HEK293 (cell line): Measurements from ENCODE around the gene SNX19.

Source experiments
- GFI1B ChIP-seq: fragments of 450-650 bp; formaldehyde crosslinking; IDR thresholded peaks from 2 replicates; pipeline ENCODE4 v1.5.1; 2016; ENCODE audit warnings: missing biosample characterization, missing genetic modification characterization
- TRIM28 ChIP-seq: IDR thresholded peaks from 2 replicates; pipeline ENCODE4 v1.6.1; 2011; ENCODE audit warnings: low read length, control low read depth, borderline replicate concordance
- ZBTB20 ChIP-seq: fragments of 450-650 bp; formaldehyde crosslinking; IDR thresholded peaks from 2 replicates; pipeline ENCODE4 v1.5.1; 2016; ENCODE audit warnings: missing biosample characterization, missing genetic modification characterization
- ZBTB8A ChIP-seq: fragments of 450-650 bp; formaldehyde crosslinking; IDR thresholded peaks from 2 replicates; pipeline ENCODE4 v1.5.1; 2016; ENCODE audit warnings: missing biosample characterization, missing genetic modification characterization
- ZNF10 ChIP-seq: fragments of 450-650 bp; formaldehyde crosslinking; IDR thresholded peaks from 2 replicates; pipeline ENCODE4 v1.5.1; 2017; ENCODE audit warnings: missing biosample characterization, missing genetic modification characterization
- ZNF112 ChIP-seq: fragments of 450-650 bp; formaldehyde crosslinking; IDR thresholded peaks from 2 replicates; pipeline ENCODE4 v1.5.0; 2017; ENCODE audit warnings: missing biosample characterization, missing genetic modification characterization
- ZNF16 ChIP-seq: fragments of 450-650 bp; formaldehyde crosslinking; IDR thresholded peaks from 2 replicates; pipeline ENCODE4 v1.5.1; 2016; ENCODE audit warnings: low read depth, missing biosample characterization, missing genetic modification characterization
- ZNF274 ChIP-seq, 2 experiments: fragments of 200-500 bp in 1 of 2; fragments of 450-650 bp in 1 of 2; sonication (Bioruptor generic) in 1 of 2; formaldehyde crosslinking in 1 of 2; IDR thresholded peaks; 2 replicates each; pipeline versions ENCODE4 v1.5.1 to v1.6.1; 2014 to 2016; ENCODE audit warnings: borderline replicate concordance in 1 of 2, inconsistent platforms in 1 of 2, low read length in 1 of 2, missing biosample characterization in 1 of 2, missing genetic modification characterization in 1 of 2
- ZNF350 ChIP-seq: fragments of 450-650 bp; formaldehyde crosslinking; IDR thresholded peaks from 2 replicates; pipeline ENCODE4 v1.5.0; 2017; ENCODE audit warnings: missing biosample characterization, mild to moderate bottlenecking, missing genetic modification characterization
- ZNF473 ChIP-seq: fragments of 450-650 bp; formaldehyde crosslinking; IDR thresholded peaks from 2 replicates; pipeline ENCODE4 v1.5.1; 2017; ENCODE audit warnings: missing biosample characterization, missing genetic modification characterization
- ZNF629 ChIP-seq: fragments of 450-650 bp; formaldehyde crosslinking; IDR thresholded peaks from 2 replicates; pipeline ENCODE4 v1.5.1; 2017; ENCODE audit warnings: missing biosample characterization, missing genetic modification characterization
- ZXDB ChIP-seq: fragments of 450-650 bp; formaldehyde crosslinking; IDR thresholded peaks from 2 replicates; pipeline ENCODE4 v1.5.1; 2016; ENCODE audit warnings: missing biosample characterization, missing genetic modification characterization
- TF ChIP-seq, protein P1 (sequence below): fragments of 450-650 bp; formaldehyde crosslinking; IDR thresholded peaks from 2 replicates; pipeline ENCODE4 v1.5.1; 2016; ENCODE audit warnings: missing biosample characterization, missing genetic modification characterization
- TF ChIP-seq, protein P2 (sequence below): fragments of 450-650 bp; formaldehyde crosslinking; IDR thresholded peaks from 2 replicates; pipeline ENCODE4 v1.5.1; 2016; ENCODE audit warnings: missing biosample characterization, missing genetic modification characterization

DNA sequence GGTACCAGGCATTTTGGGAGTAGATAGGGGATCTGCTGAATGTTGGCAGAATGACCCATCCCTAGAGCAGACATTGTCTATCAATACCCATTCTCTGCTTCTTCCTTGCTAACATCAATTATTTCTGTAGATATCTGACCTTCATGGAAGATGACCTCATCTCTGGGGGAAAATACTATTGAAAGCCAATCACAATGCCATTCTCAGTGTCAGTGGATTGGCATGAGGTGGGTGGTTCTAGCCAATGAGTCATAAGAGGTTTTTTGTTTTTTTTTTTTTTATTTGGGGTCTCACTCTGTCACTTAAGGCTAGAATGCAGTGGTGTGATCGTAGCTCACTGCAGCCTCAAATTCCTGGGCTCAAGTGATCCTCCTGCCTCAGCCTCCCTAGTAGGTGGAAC lies 42.5 kb downstream of the SNX19 start:
- TF ChIP-seq, protein P1, sequence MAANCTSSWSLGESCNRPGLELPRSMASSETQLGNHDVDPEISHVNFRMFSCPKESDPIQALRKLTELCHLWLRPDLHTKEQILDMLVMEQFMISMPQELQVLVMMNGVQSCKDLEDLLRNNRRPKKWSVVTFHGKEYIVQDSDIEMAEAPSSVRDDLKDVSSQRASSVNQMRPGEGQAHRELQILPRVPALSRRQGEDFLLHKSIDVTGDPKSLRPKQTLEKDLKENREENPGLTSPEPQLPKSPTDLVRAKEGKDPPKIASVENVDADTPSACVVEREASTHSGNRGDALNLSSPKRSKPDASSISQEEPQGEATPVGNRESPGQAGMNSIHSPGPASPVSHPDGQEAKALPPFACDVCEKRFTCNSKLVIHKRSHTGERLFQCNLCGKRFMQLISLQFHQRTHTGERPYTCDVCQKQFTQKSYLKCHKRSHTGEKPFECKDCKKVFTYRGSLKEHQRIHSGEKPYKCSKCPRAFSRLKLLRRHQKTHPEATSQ (tag by site-specific recombination) = no peak
- TF ChIP-seq GFI1B (no peak), ZNF112 (tag by site-specific recombination) (no peak), ZBTB8A (tag by site-specific recombination) (no peak), ZNF16 (tag by site-specific recombination) (no peak), ZXDB (no peak), ZNF274 (IDR thresholded peaks at IDR 0.05; ENCODE audit: low read length) (no peak), ZNF274 (tag by site-specific recombination; IDR thresholded peaks at IDR 0.05; ENCODE audit: borderline replicate concordance) (no peak), ZNF629 (tag by site-specific recombination) (no peak), TRIM28 (no peak), ZNF350 (tag by site-specific recombination) (no peak), ZBTB20 (no peak), ZNF10 (tag by site-specific recombination) (no peak), ZNF473 (tag by site-specific recombination) (no peak)
- TF ChIP-seq, protein P2, sequence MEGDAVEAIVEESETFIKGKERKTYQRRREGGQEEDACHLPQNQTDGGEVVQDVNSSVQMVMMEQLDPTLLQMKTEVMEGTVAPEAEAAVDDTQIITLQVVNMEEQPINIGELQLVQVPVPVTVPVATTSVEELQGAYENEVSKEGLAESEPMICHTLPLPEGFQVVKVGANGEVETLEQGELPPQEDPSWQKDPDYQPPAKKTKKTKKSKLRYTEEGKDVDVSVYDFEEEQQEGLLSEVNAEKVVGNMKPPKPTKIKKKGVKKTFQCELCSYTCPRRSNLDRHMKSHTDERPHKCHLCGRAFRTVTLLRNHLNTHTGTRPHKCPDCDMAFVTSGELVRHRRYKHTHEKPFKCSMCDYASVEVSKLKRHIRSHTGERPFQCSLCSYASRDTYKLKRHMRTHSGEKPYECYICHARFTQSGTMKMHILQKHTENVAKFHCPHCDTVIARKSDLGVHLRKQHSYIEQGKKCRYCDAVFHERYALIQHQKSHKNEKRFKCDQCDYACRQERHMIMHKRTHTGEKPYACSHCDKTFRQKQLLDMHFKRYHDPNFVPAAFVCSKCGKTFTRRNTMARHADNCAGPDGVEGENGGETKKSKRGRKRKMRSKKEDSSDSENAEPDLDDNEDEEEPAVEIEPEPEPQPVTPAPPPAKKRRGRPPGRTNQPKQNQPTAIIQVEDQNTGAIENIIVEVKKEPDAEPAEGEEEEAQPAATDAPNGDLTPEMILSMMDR (tag by site-specific recombination) = no peak
